ENCODE results near the gene ZSCAN10.

Gene ZSCAN10

GRCh38 chr16:3134338-3135125 lies 35.4 kb upstream of the ZSCAN10 start, which contains the start of gene ZNF213:
TSS of gene ZNF213 (plus strand) at chr16:3135029. CDS start at chr16:3137281, 2,252 bp downstream.
- DNase-seq (ENCODE audit: low read depth): peak; percentile 90

GRCh38 chr16:3133844-3134243 lies 34.8 kb upstream of the ZSCAN10 start:
- DNase-seq (ENCODE audit: low read depth): no peak

- no peak for DNase-seq (ENCODE audit: low read depth)
These were observed 32.8 kb upstream of the ZSCAN10 start for GRCh38 chr16:3131755-3132377.

- DNase-seq (ENCODE audit: low read depth): peak; percentile 78
These were observed 30.3 kb upstream of the ZSCAN10 start for GRCh38 chr16:3129137-3130131.

GRCh38 chr16:3127745-3128144 lies 28.7 kb upstream of the ZSCAN10 start:
- no peak for DNase-seq (ENCODE audit: low read depth)

GRCh38 chr16:3123986-3124886 lies 25.1 kb upstream of the ZSCAN10 start:
- DNase-seq (ENCODE audit: low read depth): peak; percentile 94

GRCh38 chr16:3122926-3123570 lies 24.0 kb upstream of the ZSCAN10 start:
- no peak for DNase-seq (ENCODE audit: low read depth)

- DNase-seq (ENCODE audit: low read depth): no peak
These were observed 22.9 kb upstream of the ZSCAN10 start for GRCh38 chr16:3121851-3122467.

GRCh38 chr16:3120435-3120834 lies 21.3 kb upstream of the ZSCAN10 start:
- no peak for DNase-seq (ENCODE audit: low read depth)

- DNase-seq (ENCODE audit: low read depth): no peak
These were observed 20.8 kb upstream of the ZSCAN10 start for GRCh38 chr16:3119701-3120408.

GRCh38 chr16:3119286-3119685 lies 20.2 kb upstream of the ZSCAN10 start:
- no peak for DNase-seq (ENCODE audit: low read depth)

GRCh38 chr16:3118846-3119245 lies 19.8 kb upstream of the ZSCAN10 start:
- DNase-seq (ENCODE audit: low read depth): no peak

GRCh38 chr16:3118204-3118790 lies 19.2 kb upstream of the ZSCAN10 start:
- DNase-seq (ENCODE audit: low read depth): no peak

- DNase-seq (ENCODE audit: low read depth): no peak
These were observed 16.5 kb upstream of the ZSCAN10 start for GRCh38 chr16:3115561-3115960.

- no peak for DNase-seq (ENCODE audit: low read depth)
These were observed 15.9 kb upstream of the ZSCAN10 start for GRCh38 chr16:3115003-3115402.

GRCh38 chr16:3113765-3114479 lies 14.8 kb upstream of the ZSCAN10 start:
- no peak for DNase-seq (ENCODE audit: low read depth)

GRCh38 chr16:3112881-3113574 lies 13.9 kb upstream of the ZSCAN10 start:
- DNase-seq (ENCODE audit: low read depth): no peak

Data from activated T-cell treated with anti-CD3 and anti-CD28 coated beads for 24 hours (primary cell).